22Rv1 (cell line): Measurements from ENCODE around the gene CEP164.

Source experiments
- ZFX ChIP-seq: fragments of 450-650 bp; IDR thresholded peaks from 2 replicates; pipeline ENCODE4 v1.6.1; 2017; ENCODE audit warnings: antibody characterized with exemption, borderline replicate concordance
- TF ChIP-seq, protein P1 (sequence below): fragments of 450-650 bp; IDR thresholded peaks from 2 replicates; pipeline ENCODE4 v1.5.1; 2017; ENCODE audit warnings: mild to moderate bottlenecking

DNA sequence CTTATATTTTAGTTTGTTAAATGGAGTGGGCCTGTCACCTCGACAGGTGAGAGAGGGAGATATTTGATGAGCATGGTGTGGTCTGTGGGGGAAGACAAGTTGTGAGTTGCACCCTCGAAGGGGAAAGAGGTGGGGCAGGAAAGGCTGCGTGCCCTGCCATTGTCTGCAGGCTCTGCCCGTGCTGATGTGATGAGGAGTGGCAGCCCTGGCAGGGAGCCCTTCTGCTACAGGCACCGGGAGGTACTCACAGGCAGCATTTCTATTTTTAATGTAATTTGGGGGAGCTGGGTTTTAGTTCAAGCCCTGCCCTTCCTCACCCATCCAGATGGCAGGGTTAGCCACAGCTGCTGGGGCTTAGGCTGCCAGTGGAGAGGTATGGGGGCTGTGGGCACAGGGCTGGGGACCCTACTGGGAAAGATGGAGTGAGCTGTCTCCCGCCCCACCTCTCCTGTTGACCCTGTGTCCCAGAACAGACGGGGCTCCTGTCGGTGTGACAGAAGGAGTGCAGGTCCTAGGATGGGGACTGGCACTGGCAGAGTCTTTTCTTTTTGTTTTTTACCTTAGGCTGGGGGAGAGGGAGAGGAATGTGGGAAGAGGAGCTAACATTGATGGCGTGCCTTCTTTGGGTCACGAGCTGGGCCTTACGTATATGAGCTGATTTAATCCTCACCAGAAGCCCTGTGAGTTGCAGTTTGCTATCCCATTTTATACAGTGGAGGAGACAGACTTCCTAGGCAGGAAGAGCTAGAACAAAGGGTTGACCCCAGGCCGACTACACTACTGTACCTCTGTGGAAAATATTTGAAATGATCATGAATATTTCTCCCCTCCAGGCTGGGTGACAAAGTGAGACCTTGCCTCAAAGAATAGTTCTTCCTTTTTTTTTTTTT is 51.6 kb downstream of the CEP164 start:
- TF ChIP-seq, protein P1, sequence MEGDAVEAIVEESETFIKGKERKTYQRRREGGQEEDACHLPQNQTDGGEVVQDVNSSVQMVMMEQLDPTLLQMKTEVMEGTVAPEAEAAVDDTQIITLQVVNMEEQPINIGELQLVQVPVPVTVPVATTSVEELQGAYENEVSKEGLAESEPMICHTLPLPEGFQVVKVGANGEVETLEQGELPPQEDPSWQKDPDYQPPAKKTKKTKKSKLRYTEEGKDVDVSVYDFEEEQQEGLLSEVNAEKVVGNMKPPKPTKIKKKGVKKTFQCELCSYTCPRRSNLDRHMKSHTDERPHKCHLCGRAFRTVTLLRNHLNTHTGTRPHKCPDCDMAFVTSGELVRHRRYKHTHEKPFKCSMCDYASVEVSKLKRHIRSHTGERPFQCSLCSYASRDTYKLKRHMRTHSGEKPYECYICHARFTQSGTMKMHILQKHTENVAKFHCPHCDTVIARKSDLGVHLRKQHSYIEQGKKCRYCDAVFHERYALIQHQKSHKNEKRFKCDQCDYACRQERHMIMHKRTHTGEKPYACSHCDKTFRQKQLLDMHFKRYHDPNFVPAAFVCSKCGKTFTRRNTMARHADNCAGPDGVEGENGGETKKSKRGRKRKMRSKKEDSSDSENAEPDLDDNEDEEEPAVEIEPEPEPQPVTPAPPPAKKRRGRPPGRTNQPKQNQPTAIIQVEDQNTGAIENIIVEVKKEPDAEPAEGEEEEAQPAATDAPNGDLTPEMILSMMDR: no peak
- no peak for TF ChIP-seq ZFX
